Kidney (tissue), 14 donors: ENCODE measurements around the gene CLCN2. TPM values are rescaled to one million over a fixed set of nuclear protein-coding genes. Genes with fewer than 3 reads are reported as not detected.

Experiments
- DNase-seq, 5 donors: peaks; one replicate each; pipeline ENCODE4 v3.0.0-alpha.2; 2013 to 2020
- FAIRE-seq: peaks from 2 replicates; lab custom pipeline; 2012; peaks lifted over from hg19 to GRCh38; lab: Jason Lieb, UNC
- H3K27ac ChIP-seq, 2 donors: one replicate each; pipeline ENCODE4 v1.7.0; 2013; ENCODE audit warnings: low read depth in 2 of 2, low read length in 2 of 2, inconsistent platforms in 1 of 2
- H3K27me3 ChIP-seq: one replicate; pipeline ENCODE4 v1.7.1; 2013; ENCODE audit warnings: low read length, inconsistent platforms; ENCODE audit not compliant: control insufficient read depth, insufficient read depth
- H3K36me3 ChIP-seq, 3 donors: one replicate each; pipeline versions ENCODE4 v1.7.0 to v1.7.1; 2013; ENCODE audit warnings: low read length in 3 of 3, control low read depth in 1 of 3, inconsistent platforms in 1 of 3; ENCODE audit not compliant: insufficient read depth in 3 of 3, control insufficient read depth in 2 of 3
- H3K4me1 ChIP-seq, 3 donors: one replicate each; pipeline versions ENCODE4 v1.7.0 to v1.7.1; 2013; ENCODE audit warnings: low read length in 3 of 3, inconsistent platforms in 1 of 3, low read depth in 1 of 3; ENCODE audit not compliant: control insufficient read depth in 2 of 3, insufficient read depth in 2 of 3
- H3K4me3 ChIP-seq, 3 donors: one replicate each; pipeline versions ENCODE4 v1.7.0 to v1.8.1; 2013; ENCODE audit warnings: low read length in 3 of 3, control low read depth in 1 of 3, inconsistent platforms in 1 of 3
- H3K9ac ChIP-seq, 3 donors: one replicate each; pipeline versions ENCODE4 v1.7.0 to v1.7.1; 2013; ENCODE audit warnings: low read length in 3 of 3, control low read depth in 1 of 3, inconsistent platforms in 1 of 3
- H3K9me3 ChIP-seq, 3 donors: one replicate each; pipeline versions ENCODE4 v1.7.0 to v1.7.1; 2013; ENCODE audit warnings: low read length in 3 of 3, control low read depth in 1 of 3, inconsistent platforms in 1 of 3; ENCODE audit not compliant: control insufficient read depth in 2 of 3, insufficient read depth in 1 of 3
- CTCF ChIP-seq: IDR thresholded peaks from 3 replicates; pipeline ENCODE4 v1.5.1; 2012; ENCODE audit warnings: mild to moderate bottlenecking, moderate library complexity, borderline replicate concordance; ENCODE audit not compliant: insufficient read depth; ENCODE audit errors: extremely low read depth
- intact Hi-C: fragments of 100-400 bp; cut with DNase I; formaldehyde crosslinking; loops from one replicate; pipeline ENCODE4 v1.11.1; 2022
- polyA plus RNA-seq: library from polyadenylated mRNA; stranded (reverse); fragments of 350-450 nt; fragmentation: Illumina TruSeq; extraction: RNeasy Lipid Tissue Mini Kit (QIAGEN cat#74804); gene quantifications from one replicate; pipeline ENCODE4 v1.2.3, GENCODE V29; 2014; ENCODE audit warnings: low read depth, low replicate concordance; ENCODE audit not compliant: insufficient read depth
- total RNA-seq: library from RNA; stranded (reverse); fragmentation: NEBNext Ultra II Directional; extraction: Animal tissue kit (Norgen Biotek cat#: 25700); gene quantifications from one replicate; pipeline ENCODE4 v1.2.1, GENCODE V29; 2021
- donor health status: control.
- donor health status: control.
- donor health status: control.
- donor health status: control.
- donor health status: control.
- donor health status: DM: yes; HTN: yes; CAD: no.
- donor health status: Normal renal cell carcinoma (clear cell type).

CLCN2 gene
- total and polyA plus RNA-seq, 2 donors from 2014 or later, result 6.4 to 10.4 TPM

- no peaks in the 10 kb centered on the region for H3K36me3 ChIP-seq
- TF ChIP-seq CTCF, result no peak
- peaks cover 2 to 21% (median 4%) of the 10 kb centered on the region in 3 donors for H3K4me1 ChIP-seq
- DNase-seq, result no peak
- no peak overlapping the region for H3K4me3 ChIP-seq
- intact Hi-C loops, result no loop called here
- no peak overlapping the region for H3K27ac ChIP-seq
- H3K9ac ChIP-seq, result no peak overlapping the region
- no peak for FAIRE-seq
- H3K9me3 ChIP-seq, result no peaks in the 10 kb centered on the region
- peaks cover 4% of the 10 kb centered on the region for H3K27me3 ChIP-seq
Measured at GRCh38 chr3:184382326-184383032, 21.1 kb upstream of the CLCN2 start.

GRCh38 chr3:184381261-184382224, 20.1 kb upstream of the CLCN2 start:
- peak overlapping the region in 1 of 3 donors; percentile 49 for H3K4me3 ChIP-seq
- H3K9ac ChIP-seq, result no peak overlapping the region

GRCh38 chr3:184380627-184381260, 19.3 kb upstream of the CLCN2 start:
- Histone ChIP-seq H3K4me3 (peak overlapping the region; percentile 31 to 60 (median 49)), H3K27me3 (peaks cover 4% of the 10 kb centered on the region), H3K9me3 (no peaks in the 10 kb centered on the region), H3K27ac (no peak overlapping the region), H3K4me1 (peaks cover 2 to 24% (median 4%) of the 10 kb centered on the region in 3 donors), H3K9ac (peak overlapping the region in 1 of 3 donors; percentile 31), H3K36me3 (no peaks in the 10 kb centered on the region)
- FAIRE-seq (no peak), DNase-seq (peak in 2 of 5 donors; percentile 23 to 75)
- no peak for TF ChIP-seq CTCF
- intact Hi-C loops, result no loop called here

More at GRCh38 chr3:184381261-184382224, 20.1 kb upstream of the CLCN2 start:
- Histone ChIP-seq H3K36me3 (no peaks in the 10 kb centered on the region), H3K4me1 (peaks cover 2 to 24% (median 4%) of the 10 kb centered on the region in 3 donors), H3K27me3 (peaks cover 4% of the 10 kb centered on the region), H3K27ac (no peak overlapping the region), H3K9me3 (no peaks in the 10 kb centered on the region)
- no peak for TF ChIP-seq CTCF
- FAIRE-seq (no peak), DNase-seq (peak in 4 of 5 donors; percentile 37 to 84 (median 54))
- intact Hi-C loops, result no loop called here
